Measurements from ENCODE around the gene PIK3CG.

GRCh38 chr7:106841896-106842390 lies 23.1 kb upstream of the PIK3CG start:
- TF ChIP-seq REST (tag by site-specific recombination; IDR thresholded peaks at IDR 0.05) (no peak), REPIN1 (tag by site-specific recombination; IDR thresholded peaks at IDR 0.05; ENCODE audit: low read depth) (no peak), CTCF (tag by site-specific recombination; IDR thresholded peaks at IDR 0.05) (no peak), WT1 (tag by site-specific recombination; IDR thresholded peaks at IDR 0.05) (no peak), SP2 (tag by site-specific recombination; IDR thresholded peaks at IDR 0.05) (no peak), TSHZ1 (tag by site-specific recombination; IDR thresholded peaks at IDR 0.05; ENCODE audit: borderline replicate concordance) (no peak), ZNF248 (tag by site-specific recombination; IDR thresholded peaks at IDR 0.05) (no peak), YY1 (tag by site-specific recombination; IDR thresholded peaks at IDR 0.05) (no peak)
